GM18505 (cell line): ENCODE results near the gene PEX6.

ENCODE experiments used
- ATAC-seq: cut with Tn5 transposase; IDR thresholded peaks from one replicate; pipeline ENCODE4 v1.9.1; 2021; ENCODE audit not compliant: unreplicated experiment
- POLR2A ChIP-seq: IDR thresholded peaks from 4 replicates; pipeline ENCODE4 v1.6.1; 2011; ENCODE audit warnings: borderline replicate concordance; ENCODE audit not compliant: insufficient read depth, insufficient read length; ENCODE audit errors: extremely low read depth

The PEX6 gene, protein sequence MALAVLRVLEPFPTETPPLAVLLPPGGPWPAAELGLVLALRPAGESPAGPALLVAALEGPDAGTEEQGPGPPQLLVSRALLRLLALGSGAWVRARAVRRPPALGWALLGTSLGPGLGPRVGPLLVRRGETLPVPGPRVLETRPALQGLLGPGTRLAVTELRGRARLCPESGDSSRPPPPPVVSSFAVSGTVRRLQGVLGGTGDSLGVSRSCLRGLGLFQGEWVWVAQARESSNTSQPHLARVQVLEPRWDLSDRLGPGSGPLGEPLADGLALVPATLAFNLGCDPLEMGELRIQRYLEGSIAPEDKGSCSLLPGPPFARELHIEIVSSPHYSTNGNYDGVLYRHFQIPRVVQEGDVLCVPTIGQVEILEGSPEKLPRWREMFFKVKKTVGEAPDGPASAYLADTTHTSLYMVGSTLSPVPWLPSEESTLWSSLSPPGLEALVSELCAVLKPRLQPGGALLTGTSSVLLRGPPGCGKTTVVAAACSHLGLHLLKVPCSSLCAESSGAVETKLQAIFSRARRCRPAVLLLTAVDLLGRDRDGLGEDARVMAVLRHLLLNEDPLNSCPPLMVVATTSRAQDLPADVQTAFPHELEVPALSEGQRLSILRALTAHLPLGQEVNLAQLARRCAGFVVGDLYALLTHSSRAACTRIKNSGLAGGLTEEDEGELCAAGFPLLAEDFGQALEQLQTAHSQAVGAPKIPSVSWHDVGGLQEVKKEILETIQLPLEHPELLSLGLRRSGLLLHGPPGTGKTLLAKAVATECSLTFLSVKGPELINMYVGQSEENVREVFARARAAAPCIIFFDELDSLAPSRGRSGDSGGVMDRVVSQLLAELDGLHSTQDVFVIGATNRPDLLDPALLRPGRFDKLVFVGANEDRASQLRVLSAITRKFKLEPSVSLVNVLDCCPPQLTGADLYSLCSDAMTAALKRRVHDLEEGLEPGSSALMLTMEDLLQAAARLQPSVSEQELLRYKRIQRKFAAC

DNA sequence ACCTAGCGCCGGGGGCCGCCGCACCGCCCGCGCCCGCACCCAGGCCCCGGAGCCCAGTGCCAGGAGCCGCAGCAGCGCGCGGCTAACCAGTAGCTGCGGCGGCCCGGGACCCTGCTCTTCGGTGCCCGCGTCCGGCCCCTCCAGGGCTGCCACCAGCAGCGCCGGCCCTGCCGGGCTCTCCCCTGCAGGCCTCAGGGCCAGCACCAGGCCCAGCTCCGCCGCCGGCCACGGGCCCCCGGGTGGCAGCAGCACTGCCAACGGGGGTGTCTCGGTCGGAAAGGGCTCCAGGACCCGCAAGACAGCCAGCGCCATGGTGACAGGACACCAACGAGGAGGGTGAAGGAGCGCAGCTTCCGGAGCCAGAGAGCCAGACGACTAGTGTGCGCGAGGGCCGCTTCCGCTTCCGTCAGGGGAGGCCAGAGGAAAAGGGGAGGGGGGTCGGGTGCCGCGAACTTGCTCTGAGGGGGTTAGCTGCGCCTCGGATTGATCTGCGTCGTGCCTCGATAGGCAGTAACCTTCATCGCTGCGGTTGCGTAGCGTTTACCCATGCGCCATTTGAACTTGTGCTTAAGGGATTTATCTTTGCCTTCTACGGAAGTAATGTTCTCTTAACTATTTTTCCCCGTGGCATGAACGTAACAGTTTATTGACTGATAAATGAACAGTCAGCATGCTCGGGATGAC is at the start of gene PEX6:
PEX6 (minus strand) TSS at position 343 of the 684 bp plus-strand sequence; CDS start at position 312, 31 bp downstream.
- ATAC-seq = peak; percentile 88
- TF ChIP-seq POLR2A = peak; percentile 94

- ATAC-seq = no peak
Observed at GRCh38 chr6:43026365-43026764, 47.4 kb upstream of the PEX6 start.

DNA sequence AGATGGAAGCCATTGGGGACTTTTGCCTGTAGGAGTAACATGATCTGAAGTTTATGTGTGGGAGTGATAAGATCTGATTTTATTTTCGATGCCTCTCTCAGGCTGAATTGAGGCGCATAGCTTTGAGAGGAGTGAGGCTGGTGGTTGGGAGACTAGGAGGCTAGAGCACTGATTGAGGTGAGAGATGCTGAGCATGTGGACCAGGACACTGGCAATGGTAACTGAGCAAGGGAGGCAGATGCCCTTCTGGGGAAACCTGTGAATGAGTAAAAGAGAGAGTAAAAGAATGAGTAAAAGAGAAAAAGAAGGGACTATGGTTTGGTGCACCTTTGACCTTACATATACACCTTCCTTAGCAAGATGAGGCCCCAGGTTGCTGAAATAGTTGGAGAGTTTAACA is 45.5 kb upstream of the PEX6 start:
- no peak for TF ChIP-seq POLR2A
- no peak for ATAC-seq

More at GRCh38 chr6:43026365-43026764, 47.4 kb upstream of the PEX6 start:
- no peak for TF ChIP-seq POLR2A

DNA sequence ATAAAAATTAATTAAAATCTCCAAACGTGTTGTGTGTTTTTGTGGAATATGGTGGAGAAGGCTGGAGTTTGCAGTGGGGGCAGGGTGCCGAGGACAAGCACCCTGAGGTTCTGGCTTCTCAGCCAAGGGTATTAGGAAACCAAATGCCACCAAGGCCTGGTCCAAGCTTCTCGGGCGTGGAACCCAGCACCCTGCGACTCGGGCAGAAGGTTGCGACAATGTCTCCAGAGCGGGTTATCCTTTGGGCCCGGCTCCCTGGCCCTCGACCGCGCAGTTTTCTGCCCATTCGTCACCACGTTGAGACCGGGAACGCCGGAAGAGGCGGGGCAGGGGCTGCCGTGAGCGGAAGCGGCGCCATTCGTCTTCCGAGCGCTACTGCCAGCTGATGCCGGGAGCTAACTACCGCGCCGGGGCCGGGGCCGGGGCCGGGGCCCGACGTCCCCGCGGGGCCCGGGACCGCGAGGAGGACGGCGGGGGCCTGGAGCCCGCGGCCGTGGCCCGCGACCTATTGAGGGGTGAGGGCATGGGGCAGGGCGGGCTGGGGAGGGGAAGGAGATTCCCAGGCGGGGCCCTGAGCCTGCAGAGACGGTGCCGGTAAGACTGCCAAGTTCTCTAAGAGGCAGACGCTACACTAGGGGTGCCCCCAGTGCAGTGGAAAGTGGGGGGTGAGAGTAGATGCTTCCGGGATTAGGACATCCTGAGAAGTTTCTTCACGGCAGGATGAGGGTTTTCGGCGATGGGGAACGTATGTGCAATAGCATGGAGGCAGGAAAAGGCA is 42.5 kb upstream of the PEX6 start, which contains the start of gene RRP36:
RRP36 (plus strand) TSS at position 354 of the 778 bp plus-strand sequence; CDS start at position 386, 32 bp downstream.
- peak; percentile 72 for TF ChIP-seq POLR2A
- ATAC-seq = peak; percentile 59

GRCh38 chr6:43020847-43021246 is 41.9 kb upstream of the PEX6 start:
- ATAC-seq = peak; percentile 4
- no peak for TF ChIP-seq POLR2A

DNA sequence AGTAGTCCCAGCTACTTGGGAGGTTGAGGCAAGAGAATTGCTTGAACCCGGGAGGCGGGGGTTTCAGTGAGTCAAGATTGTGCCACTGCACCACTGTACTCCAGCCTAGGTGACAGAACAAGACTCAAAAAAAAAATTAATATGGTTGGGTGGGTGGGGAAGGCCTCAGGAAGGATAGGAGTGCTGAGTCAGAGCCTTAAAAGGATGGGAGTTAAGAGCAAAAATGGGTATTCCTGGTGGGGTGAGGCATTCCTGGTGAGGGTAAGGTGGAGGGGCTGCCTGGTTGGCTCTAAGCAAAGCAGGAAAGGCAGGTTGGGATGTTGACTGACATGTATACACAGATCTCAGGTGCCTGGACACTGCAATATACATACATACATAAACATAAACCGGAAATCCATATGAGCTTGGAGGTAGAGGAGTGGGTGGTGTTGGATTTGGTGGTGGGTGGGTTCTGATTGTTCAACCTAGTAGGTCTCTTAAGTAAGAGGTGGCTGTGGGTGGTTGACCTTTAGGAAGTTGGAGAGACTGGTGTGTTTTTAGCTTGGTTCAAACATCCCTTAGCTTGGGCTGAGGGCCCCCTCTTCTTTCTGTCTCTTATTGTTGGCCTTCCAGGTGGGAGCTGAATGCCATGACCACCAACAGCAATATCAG is 41.2 kb upstream of the PEX6 start:
- no peak for ATAC-seq

GRCh38 chr6:43019152-43019551 is 40.2 kb upstream of the PEX6 start:
- TF ChIP-seq POLR2A = no peak
- no peak for ATAC-seq

More for the DNA sequence above, 41.2 kb upstream of the PEX6 start:
- TF ChIP-seq POLR2A = no peak

DNA sequence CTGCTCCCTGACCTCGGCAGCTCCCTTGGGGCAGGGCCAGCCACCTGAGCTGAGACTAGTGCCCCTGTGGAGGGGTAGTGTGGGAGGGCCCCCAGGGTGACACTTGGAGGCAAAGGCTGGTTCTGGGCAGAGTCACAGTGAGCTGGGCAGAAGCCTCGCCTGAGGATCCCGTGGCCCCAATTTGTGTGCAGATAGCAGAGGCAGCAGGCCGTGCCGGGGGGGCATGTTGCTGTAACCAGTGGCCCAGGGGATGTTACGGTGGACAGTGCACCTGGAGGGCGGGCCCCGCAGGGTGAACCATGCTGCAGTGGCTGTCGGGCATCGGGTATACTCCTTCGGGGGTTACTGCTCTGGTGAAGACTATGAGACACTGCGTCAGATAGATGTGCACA is 38.0 kb upstream of the PEX6 start:
- ATAC-seq = no peak
- no peak for TF ChIP-seq POLR2A

DNA sequence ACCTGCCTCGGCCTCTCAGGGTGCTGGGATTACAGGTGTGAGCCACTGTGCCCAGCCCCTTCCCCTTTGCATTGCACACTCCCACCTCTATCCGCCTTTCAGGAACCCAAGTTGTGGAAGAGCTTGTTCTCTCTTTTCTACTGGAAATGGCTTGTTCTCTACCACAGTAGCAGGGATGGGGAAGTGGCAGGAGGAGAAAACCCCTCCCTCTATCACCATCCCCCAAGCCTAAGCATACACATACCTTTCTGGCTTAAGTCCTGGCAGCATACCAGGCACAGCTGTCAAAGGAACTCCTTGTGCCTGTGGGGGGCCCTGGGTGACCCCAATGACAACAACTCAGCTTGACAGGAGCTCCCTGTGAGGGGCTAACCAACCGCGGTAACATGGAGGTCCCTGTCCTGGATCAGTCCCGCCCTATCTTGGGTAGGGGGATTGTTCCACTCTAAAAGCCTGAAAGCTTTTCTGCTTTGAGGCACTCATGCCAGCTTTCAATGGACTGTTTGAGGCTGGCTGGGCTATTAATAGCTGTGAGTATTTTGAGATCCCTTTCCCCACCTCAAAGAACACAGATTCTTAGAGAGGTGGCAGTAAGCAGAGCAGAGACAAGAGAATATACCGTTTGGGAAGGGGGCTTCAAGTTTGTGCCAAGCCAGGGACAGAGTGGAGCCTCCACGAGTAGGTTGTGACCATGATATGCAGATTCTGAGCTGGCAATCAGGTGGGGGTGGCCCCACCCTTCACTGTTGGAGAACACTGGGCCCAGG is 37.4 kb upstream of the PEX6 start:
- TF ChIP-seq POLR2A = no peak
- ATAC-seq = no peak

- TF ChIP-seq POLR2A = no peak
- no peak for ATAC-seq
Observed at GRCh38 chr6:43014434-43014909, 35.5 kb upstream of the PEX6 start.

DNA sequence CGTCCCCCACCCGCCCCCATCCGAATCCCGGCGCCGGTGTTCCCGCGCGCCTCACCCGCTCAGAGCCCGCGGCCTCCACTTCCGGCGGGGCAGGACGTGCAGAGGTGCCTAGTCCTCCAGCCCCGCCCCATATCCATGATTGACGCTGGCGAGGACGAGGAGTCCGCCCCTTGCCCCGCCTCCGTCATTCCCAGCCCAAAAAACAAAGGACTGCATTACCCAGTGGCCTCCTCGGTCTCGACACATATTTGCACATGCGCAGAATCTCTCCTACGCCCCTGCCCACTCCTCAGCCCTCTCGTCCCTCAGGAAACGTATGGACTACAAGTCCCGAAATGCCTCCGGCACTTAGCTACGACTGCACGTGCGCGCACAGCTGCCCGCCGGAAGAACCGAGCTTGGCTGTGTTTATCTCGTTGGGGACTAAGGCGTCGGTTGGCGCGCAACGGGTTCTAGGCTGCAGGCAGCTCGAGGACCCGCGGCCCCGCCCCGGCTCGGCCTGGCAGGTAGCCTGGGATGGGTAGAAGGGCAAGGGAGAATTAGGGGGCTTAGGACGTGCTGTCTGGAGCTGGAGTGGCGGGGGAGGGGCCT is 35.0 kb upstream of the PEX6 start, which contains the start of the genes KLHDC3 and MEA1:
KLHDC3 (plus strand) TSS at position 407 of the 591 bp plus-strand sequence. CDS start 2,944 bp downstream, outside the sequence.
MEA1 (minus strand) TSS at position 104 of the 591 bp plus-strand sequence. CDS start 133 bp downstream, outside the sequence.
- peak; percentile 68 for TF ChIP-seq POLR2A
- ATAC-seq = peak; percentile 89
